Superior temporal gyrus (tissue), 1 donor: Measurements from ENCODE around the gene COX7C.

Experiments used
- DNase-seq: peaks from one replicate; pipeline ENCODE4 v3.0.0-alpha.2; 2016; ENCODE audit errors: extremely low spot score

Gene COX7C

DNA sequence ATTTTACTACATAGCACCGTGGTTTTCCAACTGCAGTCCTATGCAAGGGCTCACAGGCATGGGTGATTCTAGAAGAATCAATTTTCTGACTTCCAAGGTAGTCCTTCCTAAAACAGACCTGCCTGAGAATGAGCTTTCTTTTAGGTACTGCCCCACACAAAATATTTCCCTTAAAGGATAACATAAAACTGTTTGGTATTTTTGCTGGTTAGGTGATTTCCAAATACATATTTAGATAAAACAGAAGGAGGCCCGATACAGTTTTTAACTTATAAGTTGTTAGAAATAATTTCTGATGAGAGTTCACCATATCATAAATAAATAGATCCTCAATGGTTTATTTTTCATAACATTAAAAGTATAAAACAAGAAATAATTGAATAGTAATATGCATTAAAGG is 46.4 kb downstream of the COX7C start:
- no peak for DNase-seq

DNA sequence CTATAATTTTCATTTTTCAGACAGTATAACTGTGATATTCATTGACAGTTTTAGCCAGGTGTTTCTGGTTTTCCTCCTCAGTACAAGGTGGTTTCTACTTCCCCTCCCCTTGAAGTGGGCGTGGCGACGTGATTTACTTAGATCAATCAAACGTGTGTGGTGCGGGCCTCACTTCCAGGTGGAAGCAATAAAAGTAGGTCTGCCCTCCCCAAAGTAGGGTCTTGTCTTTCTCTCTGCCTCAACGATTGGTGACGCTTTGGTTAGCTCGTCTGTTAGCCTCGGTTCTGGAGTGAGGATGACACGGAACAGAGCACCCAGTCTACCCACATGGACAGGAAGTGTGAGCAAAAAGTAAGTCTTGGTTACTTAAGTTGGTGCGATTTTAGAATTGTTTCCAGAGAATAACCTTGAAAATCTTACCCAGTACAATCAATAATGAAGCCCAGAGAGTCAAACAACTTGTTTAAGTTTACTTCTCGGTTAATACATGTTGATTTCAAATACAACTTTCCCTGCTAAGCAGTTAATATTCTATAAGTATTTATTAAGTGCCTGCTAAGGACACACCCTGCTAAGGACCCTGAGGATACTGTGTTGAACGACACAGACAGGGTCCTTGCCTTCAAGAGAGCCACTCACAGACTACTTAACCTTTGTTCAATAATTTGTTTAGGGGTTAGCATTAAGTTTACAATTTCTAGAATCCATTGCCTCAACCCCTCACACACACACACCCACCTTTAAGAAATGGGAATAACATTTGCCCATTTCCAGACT is 48.4 kb downstream of the COX7C start:
- DNase-seq, result no peak

DNA sequence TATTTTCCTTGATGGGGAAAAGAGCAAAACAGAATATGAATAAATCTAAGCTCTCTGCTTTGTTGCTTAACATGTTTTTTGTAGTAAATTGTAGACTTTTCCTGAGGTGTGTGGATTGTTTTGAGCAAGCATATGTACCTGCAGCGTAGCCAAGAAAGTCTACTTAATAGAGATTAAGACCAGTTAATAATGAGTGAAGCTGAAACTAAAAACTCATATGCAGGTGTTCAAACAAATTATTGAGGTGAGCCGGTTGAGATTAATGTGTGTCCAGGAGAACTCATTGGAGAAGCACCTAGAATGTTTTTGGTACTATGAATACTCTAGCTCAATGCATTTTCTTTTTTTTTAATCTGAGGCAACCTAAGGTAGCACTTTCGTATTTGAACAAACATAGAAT is 49.2 kb downstream of the COX7C start:
- DNase-seq, result no peak
